ENCODE data around the gene RUNX2.

GRCh38 chr6:45586216-45587171, 258.4 kb downstream of the RUNX2 start:
- TF ChIP-seq, protein P1, sequence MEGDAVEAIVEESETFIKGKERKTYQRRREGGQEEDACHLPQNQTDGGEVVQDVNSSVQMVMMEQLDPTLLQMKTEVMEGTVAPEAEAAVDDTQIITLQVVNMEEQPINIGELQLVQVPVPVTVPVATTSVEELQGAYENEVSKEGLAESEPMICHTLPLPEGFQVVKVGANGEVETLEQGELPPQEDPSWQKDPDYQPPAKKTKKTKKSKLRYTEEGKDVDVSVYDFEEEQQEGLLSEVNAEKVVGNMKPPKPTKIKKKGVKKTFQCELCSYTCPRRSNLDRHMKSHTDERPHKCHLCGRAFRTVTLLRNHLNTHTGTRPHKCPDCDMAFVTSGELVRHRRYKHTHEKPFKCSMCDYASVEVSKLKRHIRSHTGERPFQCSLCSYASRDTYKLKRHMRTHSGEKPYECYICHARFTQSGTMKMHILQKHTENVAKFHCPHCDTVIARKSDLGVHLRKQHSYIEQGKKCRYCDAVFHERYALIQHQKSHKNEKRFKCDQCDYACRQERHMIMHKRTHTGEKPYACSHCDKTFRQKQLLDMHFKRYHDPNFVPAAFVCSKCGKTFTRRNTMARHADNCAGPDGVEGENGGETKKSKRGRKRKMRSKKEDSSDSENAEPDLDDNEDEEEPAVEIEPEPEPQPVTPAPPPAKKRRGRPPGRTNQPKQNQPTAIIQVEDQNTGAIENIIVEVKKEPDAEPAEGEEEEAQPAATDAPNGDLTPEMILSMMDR (IDR thresholded peaks at IDR 0.05; ENCODE audit: poor library complexity, severe bottlenecking), result no peak
- TF ChIP-seq RAD21 (conservative IDR thresholded peaks at IDR 0.05) (no peak), POLR2AphosphoS5 (IDR thresholded peaks at IDR 0.05) (no peak), EP300 (conservative IDR thresholded peaks at IDR 0.05; ENCODE audit: poor library complexity, severe bottlenecking) (no peak), TAF1 (IDR thresholded peaks at IDR 0.05; ENCODE audit: low read depth) (no peak), EZH2 (IDR thresholded peaks at IDR 0.05; ENCODE audit: borderline replicate concordance, insufficient read depth, low read length, poor library complexity, severe bottlenecking) (no peak), REST (IDR thresholded peaks at IDR 0.05; ENCODE audit: borderline replicate concordance) (no peak), SMC3 (conservative IDR thresholded peaks at IDR 0.05; ENCODE audit: poor library complexity) (no peak)
